ENCODE results near the gene NSG2.

Gene NSG2

DNA sequence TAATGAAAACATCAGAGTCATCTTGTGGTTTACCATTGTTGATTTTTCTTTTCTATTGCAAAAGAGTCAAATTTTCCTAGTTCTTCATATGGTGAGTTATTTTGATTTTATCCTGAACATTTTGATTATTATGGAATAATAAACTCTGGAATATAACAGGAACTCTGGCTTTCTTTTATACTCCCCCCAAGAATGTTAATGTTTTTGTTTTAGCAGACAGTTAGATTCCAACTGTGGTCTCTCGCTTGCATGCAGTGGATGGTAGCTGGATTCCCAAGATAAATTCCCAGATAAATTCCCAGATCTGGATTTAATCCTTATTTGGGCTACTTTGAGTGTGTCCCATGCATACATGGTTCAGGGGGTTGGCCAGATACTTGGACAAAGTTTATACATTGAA, 109.8 kb downstream of the NSG2 start:
- no peak for DNase-seq

DNA sequence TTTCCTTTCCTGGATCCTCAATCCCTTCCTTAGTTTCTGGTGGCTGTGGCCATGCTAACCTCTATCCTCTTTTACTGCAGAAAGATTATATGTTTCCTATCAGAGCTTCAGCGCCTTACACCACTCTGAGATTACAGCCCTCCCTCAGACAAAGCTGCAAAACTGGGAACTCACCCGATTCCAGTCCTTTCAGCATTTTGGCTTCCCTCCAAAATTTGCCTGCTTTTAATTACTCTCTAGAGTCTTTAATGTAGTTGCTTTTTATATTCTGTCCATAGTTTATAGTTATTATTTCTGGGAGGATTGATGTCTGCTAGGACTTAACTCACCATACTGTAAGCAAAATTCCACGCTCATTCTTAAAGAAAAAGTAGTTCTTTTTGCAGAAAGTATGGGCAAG, 110.2 kb downstream of the NSG2 start:
- no peak for DNase-seq

DNA sequence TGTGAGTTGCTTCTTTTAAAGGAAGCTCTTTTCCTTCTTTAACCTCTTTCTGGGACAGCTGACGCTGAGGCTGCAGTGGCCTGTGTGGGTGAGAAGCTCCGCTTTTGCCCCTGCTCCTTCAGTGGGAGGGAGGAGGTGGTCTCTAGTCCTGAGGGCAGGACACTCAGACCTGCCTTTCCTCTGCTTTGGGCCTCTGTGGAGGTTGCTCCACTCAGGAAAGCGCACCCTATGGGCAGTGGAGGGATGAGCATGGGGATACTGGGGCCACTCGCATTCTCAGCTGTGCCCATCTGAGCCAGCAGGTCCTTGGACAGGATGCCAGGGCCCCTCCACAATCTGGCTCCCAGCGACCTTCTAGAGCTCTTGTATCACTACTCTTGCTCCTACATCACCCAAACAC, 111.5 kb downstream of the NSG2 start:
- no peak for DNase-seq

Measured in CD4-positive, alpha-beta T cell treated with Interleukin-12 subunit alpha and Interleukin-12 subunit beta, for 1 hour (primary cell).